ENCODE data around the gene CD5L.

DNA sequence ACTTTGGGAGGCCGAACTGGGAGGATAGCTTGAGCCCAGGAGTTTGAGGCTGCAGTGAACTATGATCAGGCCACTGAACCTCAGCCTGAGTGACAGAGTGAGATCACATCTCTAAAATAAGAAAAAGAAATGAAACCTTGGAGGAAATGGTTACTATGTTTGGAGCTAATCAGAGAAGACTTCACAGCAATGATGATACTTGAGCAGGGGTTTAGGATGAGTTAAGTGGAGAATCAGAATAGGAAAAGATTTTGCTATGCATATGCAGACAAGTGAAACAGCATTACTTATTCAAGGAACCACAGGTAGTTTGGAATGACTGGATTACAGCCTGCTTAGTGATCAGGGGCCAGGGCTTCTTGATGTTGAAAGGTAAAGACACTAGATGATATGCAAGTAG lies 1.3 kb upstream of the CD5L start:
- TF ChIP-seq, protein P1, sequence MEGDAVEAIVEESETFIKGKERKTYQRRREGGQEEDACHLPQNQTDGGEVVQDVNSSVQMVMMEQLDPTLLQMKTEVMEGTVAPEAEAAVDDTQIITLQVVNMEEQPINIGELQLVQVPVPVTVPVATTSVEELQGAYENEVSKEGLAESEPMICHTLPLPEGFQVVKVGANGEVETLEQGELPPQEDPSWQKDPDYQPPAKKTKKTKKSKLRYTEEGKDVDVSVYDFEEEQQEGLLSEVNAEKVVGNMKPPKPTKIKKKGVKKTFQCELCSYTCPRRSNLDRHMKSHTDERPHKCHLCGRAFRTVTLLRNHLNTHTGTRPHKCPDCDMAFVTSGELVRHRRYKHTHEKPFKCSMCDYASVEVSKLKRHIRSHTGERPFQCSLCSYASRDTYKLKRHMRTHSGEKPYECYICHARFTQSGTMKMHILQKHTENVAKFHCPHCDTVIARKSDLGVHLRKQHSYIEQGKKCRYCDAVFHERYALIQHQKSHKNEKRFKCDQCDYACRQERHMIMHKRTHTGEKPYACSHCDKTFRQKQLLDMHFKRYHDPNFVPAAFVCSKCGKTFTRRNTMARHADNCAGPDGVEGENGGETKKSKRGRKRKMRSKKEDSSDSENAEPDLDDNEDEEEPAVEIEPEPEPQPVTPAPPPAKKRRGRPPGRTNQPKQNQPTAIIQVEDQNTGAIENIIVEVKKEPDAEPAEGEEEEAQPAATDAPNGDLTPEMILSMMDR (IDR thresholded peaks at IDR 0.05) = no peak
- TF ChIP-seq POLR2A (IDR thresholded peaks at IDR 0.05) = no peak
